CD4-positive, CD25-positive, alpha-beta regulatory T cell (primary cell): ENCODE results near the gene CCL28. TPM values are rescaled to one million over a fixed set of nuclear protein-coding genes. Genes with fewer than 3 reads are reported as not detected.
"Not testable (repeated sequence)": the region's sequence is repeated elsewhere in the genome, so short reads cannot be mapped to it uniquely, and the experiment has no call there.

Experiments
- ATAC-seq, 2 donors: fragments of 150-1000 bp; cut with Tn5 transposase; one replicate each; pipeline ENCODE4 v1.10.0; 2021; ENCODE audit warnings: low read depth in 2 of 2, moderate number of reproducible peaks in 2 of 2, moderate library complexity in 1 of 2
- DNase-seq, 3 donors: peaks; one replicate each; pipeline versions ENCODE4 v3.0.0 to v3.0.0-alpha.2; 2012 to 2022; ENCODE audit warnings: mixed read lengths in 1 of 3
- H3K27ac ChIP-seq: one replicate; pipeline ENCODE4 v1.7.0; 2013; ENCODE audit warnings: mild to moderate bottlenecking, low read length; ENCODE audit not compliant: insufficient read depth, poor library complexity, severe bottlenecking
- H3K27me3 ChIP-seq: one replicate; pipeline ENCODE4 v1.7.0; 2013; ENCODE audit warnings: low read length; ENCODE audit not compliant: control insufficient read depth, insufficient read depth
- H3K36me3 ChIP-seq: one replicate; pipeline ENCODE4 v1.7.0; 2013; ENCODE audit warnings: mild to moderate bottlenecking, low read length, moderate library complexity; ENCODE audit not compliant: control insufficient read depth, insufficient read depth
- H3K4me1 ChIP-seq: 2 replicates; pipeline ENCODE4 v1.7.0; 2013; ENCODE audit warnings: mild to moderate bottlenecking, low read length; ENCODE audit not compliant: insufficient read depth, control insufficient read depth, poor library complexity, severe bottlenecking
- H3K4me3 ChIP-seq: one replicate; pipeline ENCODE4 v1.7.0; 2013; ENCODE audit warnings: low read depth, mild to moderate bottlenecking, low read length, moderate library complexity
- H3K9me3 ChIP-seq, 2 experiments: 1 replicate in 1 of 2; 2 replicates in 1 of 2; pipeline ENCODE4 v1.7.0; 2013; ENCODE audit warnings: low read length in 2 of 2, mild to moderate bottlenecking in 1 of 2, moderate library complexity in 1 of 2; ENCODE audit not compliant: control insufficient read depth in 2 of 2
- H3K27ac Mint-ChIP-seq, 3 donors: one replicate each; pipeline ENCODE4 v1.8.0; 2020 to 2022; ENCODE audit warnings: mild to moderate bottlenecking in 3 of 3, mixed read lengths in 3 of 3, moderate library complexity in 2 of 3
- H3K27me3 Mint-ChIP-seq: one replicate; pipeline ENCODE4 v1.8.0; 2022; ENCODE audit warnings: mild to moderate bottlenecking, mixed read lengths
- H3K36me3 Mint-ChIP-seq: one replicate; pipeline ENCODE4 v1.8.0; 2020; ENCODE audit warnings: mixed read lengths
- H3K4me1 Mint-ChIP-seq, 4 donors: one replicate each; pipeline ENCODE4 v1.8.0; 2020 to 2022; ENCODE audit warnings: mixed read lengths in 4 of 4, mild to moderate bottlenecking in 1 of 4
- H3K4me3 Mint-ChIP-seq, 4 donors: one replicate each; pipeline ENCODE4 v1.8.0; 2020 to 2022; ENCODE audit warnings: mild to moderate bottlenecking in 4 of 4, mixed read lengths in 4 of 4, moderate library complexity in 3 of 4
- H3K9me3 Mint-ChIP-seq, 7 donors: one replicate each; pipeline ENCODE4 v1.8.0; 2020 to 2022; ENCODE audit warnings: mixed read lengths in 7 of 7, mild to moderate bottlenecking in 3 of 7, moderate library complexity in 2 of 7
- polyA plus RNA-seq, 4 donors: library from polyadenylated mRNA; unstranded; fragments of 300-500 nt; fragmentation: Illumina TruSeq; gene quantifications; one replicate each; pipeline ENCODE4 v1.2.3, GENCODE V29; 2021
- total RNA-seq: library from RNA; stranded (reverse); gene quantifications from one replicate; pipeline ENCODE4 v1.2.3, GENCODE V29; 2022

The CCL28 gene
- total RNA-seq (14.8 TPM), polyA plus RNA-seq (10 to 100 TPM; 14.5 to 18.4 (median 16.0) TPM)

GRCh38 chr5:43412156-43412555 lies at the start of gene CCL28:
Gene CCL28, minus strand, starts transcription at chr5:43412391. Its CDS starts 75 bp downstream, at chr5:43412316.
- DNase-seq (no peak), ATAC-seq (no peak)
- Histone ChIP-seq H3K9me3 (no peaks in the 10 kb centered on the region), H3K4me1 (no peaks in the 10 kb centered on the region), H3K27ac (no peak within 1 kb of the TSS), H3K27me3 (no peaks in the 10 kb centered on the region), H3K36me3 (no peaks in the 10 kb centered on the region), H3K4me3 (no peak within 1 kb of the TSS)
- Mint-ChIP-seq H3K9me3 (peaks cover 0 to 10% (median 0%) of the 10 kb centered on the region in 7 donors), H3K4me1 (no peaks in the 10 kb centered on the region), H3K36me3 (no peaks in the 10 kb centered on the region), H3K27ac (no peak within 1 kb of the TSS), H3K4me3 (no peak within 1 kb of the TSS), H3K27me3 (peaks cover 7% of the 10 kb centered on the region)

- H3K36me3 Mint-ChIP-seq, result peaks cover 41% of the 10 kb centered on the region
- DNase-seq (no peak), ATAC-seq (no peak)
- no peak overlapping the region for H3K4me3 ChIP-seq
- no peaks in the 10 kb centered on the region for H3K27me3 Mint-ChIP-seq
- H3K9me3 ChIP-seq, result no peaks in the 10 kb centered on the region
- H3K27ac Mint-ChIP-seq, result peak overlapping the region in 1 of 3 donors; percentile 81
- H3K9me3 Mint-ChIP-seq, result peaks cover 0 to 15% (median 4%) of the 10 kb centered on the region in 7 donors
- no peak overlapping the region for H3K4me3 Mint-ChIP-seq
- no peaks in the 10 kb centered on the region for H3K27me3 ChIP-seq
- no peaks in the 10 kb centered on the region for H3K4me1 ChIP-seq
- H3K36me3 ChIP-seq, result peaks cover 4% of the 10 kb centered on the region
- H3K4me1 Mint-ChIP-seq, result peaks cover 2 to 19% (median 9%) of the 10 kb centered on the region in 4 donors
- no peak overlapping the region for H3K27ac ChIP-seq
These were observed 48.9 kb upstream of the CCL28 start for GRCh38 chr5:43461066-43461465.

- DNase-seq (no peak), ATAC-seq (no peak)
- Mint-ChIP-seq H3K4me3 (no peak overlapping the region), H3K36me3 (peaks cover 46% of the 10 kb centered on the region), H3K27me3 (no peaks in the 10 kb centered on the region), H3K27ac (no peak overlapping the region), H3K9me3 (peaks cover 0 to 13% (median 0%) of the 10 kb centered on the region in 7 donors), H3K4me1 (peaks cover 0 to 9% (median 5%) of the 10 kb centered on the region in 4 donors)
- Histone ChIP-seq H3K4me1 (no peaks in the 10 kb centered on the region), H3K27me3 (no peaks in the 10 kb centered on the region), H3K4me3 (no peak overlapping the region), H3K9me3 (no peaks in the 10 kb centered on the region), H3K27ac (no peak overlapping the region), H3K36me3 (peaks cover 9% of the 10 kb centered on the region)
These were observed 44.4 kb upstream of the CCL28 start for GRCh38 chr5:43456556-43456955.

- H3K36me3 Mint-ChIP-seq, result peaks cover 23% of the 10 kb centered on the region
- not testable (repeated sequence) for H3K36me3 ChIP-seq, H3K4me1 ChIP-seq, H3K27ac Mint-ChIP-seq, H3K4me3 Mint-ChIP-seq, DNase-seq, ATAC-seq, H3K27me3 Mint-ChIP-seq, H3K4me3 ChIP-seq, H3K27ac ChIP-seq, H3K4me1 Mint-ChIP-seq, H3K27me3 ChIP-seq
- peaks cover 13 to 23% of the 10 kb centered on the region in 2 experiments for H3K9me3 ChIP-seq
- H3K9me3 Mint-ChIP-seq, result peaks cover 3 to 65% (median 20%) of the 10 kb centered on the region in 7 donors
These were observed 29.4 kb upstream of the CCL28 start for GRCh38 chr5:43441575-43441974.

- Mint-ChIP-seq H3K36me3 (peaks cover 5% of the 10 kb centered on the region), H3K27ac (peak overlapping the region in 1 of 3 donors; percentile 65), H3K27me3 (no peaks in the 10 kb centered on the region), H3K9me3 (peaks cover 0 to 46% (median 15%) of the 10 kb centered on the region in 7 donors), H3K4me1 (peaks cover 0 to 2% (median under 1%) of the 10 kb centered on the region in 4 donors), H3K4me3 (no peak overlapping the region)
- Histone ChIP-seq H3K27me3 (no peaks in the 10 kb centered on the region), H3K4me3 (no peak overlapping the region), H3K9me3 (peaks cover 5 to 18% of the 10 kb centered on the region in 2 experiments), H3K4me1 (no peaks in the 10 kb centered on the region), H3K27ac (no peak overlapping the region), H3K36me3 (no peaks in the 10 kb centered on the region)
- no peak for DNase-seq
- no peak for ATAC-seq
These were observed 25.0 kb upstream of the CCL28 start for GRCh38 chr5:43437062-43437660.

GRCh38 chr5:43433382-43433781 lies 21.2 kb upstream of the CCL28 start:
- no peak overlapping the region for H3K4me3 ChIP-seq
- no peaks in the 10 kb centered on the region for H3K27me3 ChIP-seq
- Mint-ChIP-seq H3K27ac (no peak overlapping the region), H3K4me3 (no peak overlapping the region), H3K9me3 (peaks cover 0 to 15% (median 6%) of the 10 kb centered on the region in 7 donors), H3K36me3 (peaks cover 5% of the 10 kb centered on the region), H3K4me1 (peaks cover 0 to 2% (median under 1%) of the 10 kb centered on the region in 4 donors), H3K27me3 (no peaks in the 10 kb centered on the region)
- H3K9me3 ChIP-seq, result peaks cover 3 to 10% of the 10 kb centered on the region in 2 experiments
- ATAC-seq (no peak), DNase-seq (no peak)
- no peaks in the 10 kb centered on the region for H3K36me3 ChIP-seq
- no peaks in the 10 kb centered on the region for H3K4me1 ChIP-seq
- H3K27ac ChIP-seq, result no peak overlapping the region

GRCh38 chr5:43432486-43433375 lies 20.5 kb upstream of the CCL28 start:
- DNase-seq, result no peak
- peaks cover 2 to 4% of the 10 kb centered on the region in 2 experiments for H3K9me3 ChIP-seq
- Mint-ChIP-seq H3K4me1 (peaks cover 0 to 2% (median under 1%) of the 10 kb centered on the region in 4 donors), H3K36me3 (no peaks in the 10 kb centered on the region), H3K4me3 (no peak overlapping the region), H3K27ac (no peak overlapping the region), H3K9me3 (peaks cover 0 to 8% (median 3%) of the 10 kb centered on the region in 7 donors), H3K27me3 (no peaks in the 10 kb centered on the region)
- no peaks in the 10 kb centered on the region for H3K4me1 ChIP-seq
- H3K36me3 ChIP-seq, result no peaks in the 10 kb centered on the region
- no peak for ATAC-seq
- H3K4me3 ChIP-seq, result no peak overlapping the region
- H3K27ac ChIP-seq, result no peak overlapping the region
- H3K27me3 ChIP-seq, result no peaks in the 10 kb centered on the region
